T-cell (primary cell): ENCODE measurements around the gene LIMS2. TPM values are rescaled to one million over a fixed set of nuclear protein-coding genes. Genes with fewer than 3 reads are reported as not detected.

Experiments used
- ATAC-seq, 4 experiments: fragments of 200-7000 bp in 3 of 4; fragments of 150-1000 bp in 1 of 4; cut with Tn5 transposase; replicated peaks in 1 of 4; 1 replicate in 3 of 4; 2 replicates in 1 of 4; pipeline ENCODE4 v1.10.0; 2021; ENCODE audit warnings: moderate library complexity in 3 of 4, mild to moderate bottlenecking in 2 of 4, moderate number of reproducible peaks in 1 of 4
- CTCF ChIA-PET, 2 donors: fragments of 300-600 bp; sonication (Branson Sonifier 250); formaldehyde crosslinking; loops; one replicate each; lab custom pipeline; 2022; ENCODE audit warnings: antibody characterized with exemption in 2 of 2; lab: Charles Lee
- POLR2A ChIA-PET, 2 donors: fragments of 300-600 bp; sonication (Branson Sonifier 250); formaldehyde crosslinking; loops; one replicate each; lab custom pipeline; 2022; ENCODE audit warnings: antibody characterized with exemption in 2 of 2; lab: Charles Lee
- DNase-seq, 35 experiments: peaks; one replicate each; pipeline versions ENCODE4 v3.0.0 to v3.0.0-alpha.2; 2013 to 2023
- H3K27ac ChIP-seq: one replicate; pipeline ENCODE4 v1.5.1; 2013; ENCODE audit warnings: low read length
- H3K27me3 ChIP-seq, 2 experiments: replicated peaks in 1 of 2; 1 replicate in 1 of 2; 2 replicates in 1 of 2; pipeline versions ENCODE4 v1.6.1 to v1.7.0; 2013; ENCODE audit warnings: low read length in 1 of 2, mixed read lengths in 1 of 2; ENCODE audit not compliant: control insufficient read depth in 2 of 2, insufficient read depth in 2 of 2; ENCODE audit errors: extremely low read depth in 1 of 2
- H3K36me3 ChIP-seq, 2 donors: 1 replicate in 1 of 2; 2 replicates in 1 of 2; pipeline versions ENCODE4 v1.6.1 to v1.7.0; 2013; ENCODE audit warnings: low read length in 1 of 2; ENCODE audit not compliant: control insufficient read depth in 2 of 2, insufficient read depth in 1 of 2; ENCODE audit errors: extremely low read depth in 1 of 2
- H3K4me1 ChIP-seq, 2 experiments: 1 replicate in 1 of 2; 2 replicates in 1 of 2; pipeline versions ENCODE4 v1.6.1 to v1.7.0; 2013; ENCODE audit warnings: low read length in 2 of 2, mixed read lengths in 1 of 2; ENCODE audit not compliant: insufficient read depth in 2 of 2, control insufficient read depth in 1 of 2; ENCODE audit errors: extremely low read depth in 1 of 2
- H3K4me3 ChIP-seq, 2 donors: 1 replicate in 1 of 2; 2 replicates in 1 of 2; pipeline versions ENCODE4 v1.5.1 to v1.7.0; 2013; ENCODE audit warnings: mild to moderate bottlenecking in 2 of 2, low read length in 1 of 2, moderate library complexity in 1 of 2; ENCODE audit not compliant: control insufficient read depth in 1 of 2; ENCODE audit errors: extremely low read depth in 1 of 2
- H3K9me3 ChIP-seq: 2 replicates; pipeline ENCODE4 v1.7.0; 2013
- H3K27ac Mint-ChIP-seq, 2 donors: one replicate each; pipeline ENCODE4 v1.8.0; 2020 to 2021; ENCODE audit warnings: mild to moderate bottlenecking in 2 of 2, mixed read lengths in 2 of 2
- H3K27me3 Mint-ChIP-seq, 2 donors: one replicate each; pipeline ENCODE4 v1.8.0; 2021 to 2022; ENCODE audit warnings: mixed read lengths in 2 of 2
- H3K36me3 Mint-ChIP-seq: one replicate; pipeline ENCODE4 v1.8.0; 2021; ENCODE audit warnings: mixed read lengths
- H3K4me1 Mint-ChIP-seq, 3 donors: one replicate each; pipeline ENCODE4 v1.8.0; 2020 to 2022; ENCODE audit warnings: mixed read lengths in 3 of 3, mild to moderate bottlenecking in 1 of 3
- H3K4me3 Mint-ChIP-seq, 3 donors: one replicate each; pipeline ENCODE4 v1.8.0; 2020 to 2022; ENCODE audit warnings: mild to moderate bottlenecking in 3 of 3, mixed read lengths in 3 of 3, moderate library complexity in 3 of 3
- H3K9me3 Mint-ChIP-seq, 3 donors: one replicate each; pipeline ENCODE4 v1.8.0; 2020 to 2022; ENCODE audit warnings: mixed read lengths in 3 of 3
- WGBS: methylation state at CpG from one replicate; pipeline ENCODE4 v1.1.5; 2013; ENCODE audit warnings: missing lambda C conversion rate; ENCODE audit not compliant: insufficient coverage; 5-methylcytosine and 5-hydroxymethylcytosine counted together
- total RNA-seq, 35 experiments: library from RNA in 6 of 35; stranded (reverse) in 6 of 35; fragments of 120-200 nt in 1 of 35; gene quantifications; one replicate each; pipeline versions ENCODE4 v1.2.1 to v1.2.4 and lab custom pipeline; 2013 to 2026

The LIMS2 gene
- total RNA-seq, 5 donors from 2014 or later (not counting 1 experiment from before 2014, with no cell fraction given), result 8.4 to 14.8 (median 10.3) TPM

GRCh38 chr2:127701651-127702394 lies 26.5 kb upstream of the LIMS2 start:
- under 1% methylated on average over 108 of the region's 108 CpGs for WGBS
- H3K4me1 Mint-ChIP-seq, result peaks cover 43 to 52% (median 48%) of the 10 kb centered on the region in 3 donors
- H3K9me3 Mint-ChIP-seq, result no peaks in the 10 kb centered on the region
- Histone ChIP-seq H3K4me1 (peaks cover 20 to 34% of the 10 kb centered on the region in 2 experiments), H3K4me3 (peak overlapping the region; percentile 76), H3K36me3 (peaks cover 0 to 23% of the 10 kb centered on the region in 2 donors), H3K9me3 (no peaks in the 10 kb centered on the region), H3K27me3 (peaks cover 0 to 4% of the 10 kb centered on the region in 2 experiments), H3K27ac (peak overlapping the region; percentile 86)
- peak overlapping the region; percentile 92 to 93 for H3K27ac Mint-ChIP-seq
- peaks cover 24% of the 10 kb centered on the region for H3K36me3 Mint-ChIP-seq
- ATAC-seq (peak; percentile 78 to 80 (median 80)), DNase-seq (peak; percentile 60 to 90 (median 77))
- no peaks in the 10 kb centered on the region for H3K27me3 Mint-ChIP-seq
- CTCF ChIA-PET, result interaction anchor here (0.7 to 1.4 kb wide), 3 partner anchors 108 to 110 kb away, joined by 3 to 4 read pairs (median 3); partner anchors contain the start of gene WDR33 (in 1 of the 2)
- POLR2A ChIA-PET, result interaction anchor here (0.6 to 1.1 kb wide), 5 partner anchors 19 to 128 kb away, joined by 3 to 5 read pairs (median 4); partner anchors contain the start of genes LIMS2 (in 1 of the 2) and WDR33 (in 1 of the 2)
- H3K4me3 Mint-ChIP-seq, result peak overlapping the region; percentile 80 to 91 (median 91)

- H3K4me1 Mint-ChIP-seq, result peaks cover 40 to 50% (median 47%) of the 10 kb centered on the region in 3 donors
Observed at GRCh38 chr2:127701193-127701650, 25.9 kb upstream of the LIMS2 start, which contains the start of gene SFT2D3. SFT2D3 (plus strand) TSS chr2:127701497; CDS start chr2:127701529, 32 bp downstream.

DNA sequence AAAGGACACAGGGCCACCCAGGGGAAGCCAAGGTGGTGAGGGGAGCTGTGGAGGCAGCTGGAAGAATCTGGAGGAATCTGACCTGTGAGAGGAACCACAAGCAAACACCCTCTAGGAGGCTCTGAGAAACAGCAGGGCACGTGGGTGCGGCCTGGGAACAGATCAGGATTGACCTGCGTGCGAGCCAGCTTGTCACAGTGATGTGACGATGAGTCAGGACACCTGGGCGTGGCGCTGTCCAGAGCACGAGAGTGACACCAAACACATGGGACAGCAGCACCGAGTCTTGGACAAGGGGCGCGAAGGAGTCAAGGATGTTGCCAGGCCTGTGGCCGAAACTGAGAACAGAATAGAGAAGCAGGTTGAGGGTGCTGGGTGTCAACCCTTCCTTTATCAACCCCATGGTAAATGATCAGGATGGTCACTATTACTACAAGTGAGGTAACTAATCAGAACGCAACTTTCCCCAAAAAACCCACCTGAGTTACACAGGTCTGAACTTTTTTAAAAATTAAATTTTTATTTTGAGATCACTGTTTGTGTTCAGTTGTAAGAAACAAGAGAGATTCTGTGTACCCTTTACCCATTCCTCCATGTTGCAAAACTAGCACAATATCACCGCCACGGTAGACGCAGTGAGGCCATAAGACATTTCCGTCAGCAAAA lies 25.3 kb upstream of the LIMS2 start:
- no peaks in the 10 kb centered on the region for H3K27me3 Mint-ChIP-seq
- peaks cover 38 to 46% (median 45%) of the 10 kb centered on the region in 3 donors for H3K4me1 Mint-ChIP-seq
- 54% methylated on average over 9 of the region's 17 CpGs for WGBS
- Histone ChIP-seq H3K27ac (peak overlapping the region; percentile 95), H3K9me3 (no peaks in the 10 kb centered on the region), H3K27me3 (peaks cover 0 to 13% of the 10 kb centered on the region in 2 experiments), H3K36me3 (peaks cover 0 to 13% of the 10 kb centered on the region in 2 donors), H3K4me3 (peak overlapping the region; percentile 76), H3K4me1 (peaks cover 20 to 34% of the 10 kb centered on the region in 2 experiments)
- DNase-seq, result peak in 12 of 35 experiments; percentile 6 to 54 (median 12)
- peak overlapping the region; percentile 88 to 91 (median 91) for H3K4me3 Mint-ChIP-seq
- peak overlapping the region; percentile 98 for H3K27ac Mint-ChIP-seq
- CTCF ChIA-PET, result interaction anchor here in 1 of 2 donors (1.4 kb wide), 1 partner anchor 109 kb away, joined by 4 read pairs; no protein-coding TSS in a partner anchor
- H3K36me3 Mint-ChIP-seq, result peaks cover 18% of the 10 kb centered on the region
- peak in 3 of 4 experiments; percentile 1 to 5 (median 2) for ATAC-seq
- no peaks in the 10 kb centered on the region for H3K9me3 Mint-ChIP-seq
- POLR2A ChIA-PET, result interaction anchor here in 1 of 2 donors (0.6 kb wide), 1 partner anchor 174 kb away, joined by 4 read pairs; the partner anchor contains the start of gene IWS1

More at GRCh38 chr2:127701193-127701650, 25.9 kb upstream of the LIMS2 start, which contains the start of gene SFT2D3:
- under 1% methylated on average over 36 of the region's 44 CpGs for WGBS
- POLR2A ChIA-PET, result interaction anchor here in 1 of 2 donors (0.6 kb wide), 1 partner anchor 175 kb away, joined by 4 read pairs; the partner anchor contains the start of gene IWS1
- CTCF ChIA-PET, result interaction anchor here in 1 of 2 donors (1.4 kb wide), 1 partner anchor 110 kb away, joined by 4 read pairs; no protein-coding TSS in a partner anchor
- peak within 1 kb of the TSS; percentile 98 for H3K27ac Mint-ChIP-seq
- H3K27ac ChIP-seq, result peak within 1 kb of the TSS; percentile 95
- peaks cover 0 to 17% of the 10 kb centered on the region in 2 donors for H3K36me3 ChIP-seq
- peaks cover 0 to 10% of the 10 kb centered on the region in 2 experiments for H3K27me3 ChIP-seq
- H3K9me3 Mint-ChIP-seq, result no peaks in the 10 kb centered on the region
- H3K4me3 Mint-ChIP-seq, result peak within 1 kb of the TSS; percentile 88 to 91 (median 91)
- ATAC-seq (peak; percentile 78 to 81 (median 78)), DNase-seq (peak; percentile 77 to 93 (median 85))
- peaks cover 19% of the 10 kb centered on the region for H3K36me3 Mint-ChIP-seq
- H3K9me3 ChIP-seq, result no peaks in the 10 kb centered on the region
- H3K4me3 ChIP-seq, result peak within 1 kb of the TSS; percentile 76
- H3K27me3 Mint-ChIP-seq, result no peaks in the 10 kb centered on the region
- peaks cover 20 to 34% of the 10 kb centered on the region in 2 experiments for H3K4me1 ChIP-seq

GRCh38 chr2:127698553-127699355 lies 23.4 kb upstream of the LIMS2 start:
- CTCF ChIA-PET, result no interaction called here
- Histone ChIP-seq H3K27ac (no peak overlapping the region), H3K36me3 (peaks cover 0 to 5% of the 10 kb centered on the region in 2 donors), H3K9me3 (no peaks in the 10 kb centered on the region), H3K27me3 (peaks cover 0 to 13% of the 10 kb centered on the region in 2 experiments), H3K4me3 (no peak overlapping the region), H3K4me1 (peaks cover 18 to 27% of the 10 kb centered on the region in 2 experiments)
- Mint-ChIP-seq H3K27me3 (no peaks in the 10 kb centered on the region), H3K4me3 (no peak overlapping the region), H3K4me1 (peaks cover 21 to 28% (median 26%) of the 10 kb centered on the region in 3 donors), H3K27ac (no peak overlapping the region), H3K36me3 (peaks cover 9% of the 10 kb centered on the region), H3K9me3 (no peaks in the 10 kb centered on the region)
- POLR2A ChIA-PET, result no interaction called here
- DNase-seq (no peak), ATAC-seq (no peak)
- WGBS, result 95% methylated on average over 26 of the region's 27 CpGs

- Histone ChIP-seq H3K9me3 (no peaks in the 10 kb centered on the region), H3K4me3 (no peak overlapping the region), H3K36me3 (no peaks in the 10 kb centered on the region), H3K27ac (no peak overlapping the region), H3K4me1 (peaks cover 7 to 16% of the 10 kb centered on the region in 2 experiments), H3K27me3 (peaks cover 0 to 13% of the 10 kb centered on the region in 2 experiments)
- 95% methylated on average over 16 of the region's 21 CpGs for WGBS
- peaks cover 9% of the 10 kb centered on the region for H3K36me3 Mint-ChIP-seq
- ATAC-seq (no peak), DNase-seq (no peak)
- no peaks in the 10 kb centered on the region for H3K9me3 Mint-ChIP-seq
- POLR2A ChIA-PET, result interaction anchor here in 1 of 2 donors (0.5 kb wide), 1 partner anchor 132 kb away, joined by 3 read pairs; no protein-coding TSS in a partner anchor
- CTCF ChIA-PET, result no interaction called here
- no peak overlapping the region for H3K27ac Mint-ChIP-seq
- H3K4me1 Mint-ChIP-seq, result peaks cover 15 to 18% (median 16%) of the 10 kb centered on the region in 3 donors
- no peak overlapping the region for H3K4me3 Mint-ChIP-seq
- H3K27me3 Mint-ChIP-seq, result no peaks in the 10 kb centered on the region
Observed at GRCh38 chr2:127697482-127698180, 22.3 kb upstream of the LIMS2 start.
